IMR-90 (cell line): ENCODE results near the gene KRTAP5-3. TPM values are rescaled to one million over a fixed set of nuclear protein-coding genes. Genes with fewer than 3 reads are reported as not detected.
A peak's percentile ranks its signal among the peaks of the same experiment; 100 is the strongest.
"Not testable (repeated sequence)": the region's sequence is repeated elsewhere in the genome, so short reads cannot be mapped to it uniquely, and the experiment has no call there.

Experiments used
- ATAC-seq: fragments of 200-7000 bp; cut with Tn5 transposase; 2 replicates; pipeline ENCODE4 v1.9.1; 2020; ENCODE audit warnings: low read depth, mild to moderate bottlenecking, moderate library complexity
- BruUV-seq: library from RNA; stranded (reverse); fragments of 400-500 nt; replicated peaks from 2 replicates; lab custom pipeline; 2021; lab: Mats Ljungman, UMichigan
- CTCF ChIA-PET: fragments of 300-600 bp; formaldehyde crosslinking; extraction: SDS; loops from one replicate; lab custom pipeline; 2021; ENCODE audit warnings: antibody characterized with exemption; lab: Yijun Ruan, JAX
- POLR2A ChIA-PET: fragments of 300-600 bp; sonication (Branson Sonifier 250); formaldehyde crosslinking; loops from one replicate; lab custom pipeline; 2022; ENCODE audit warnings: antibody characterized with exemption; ENCODE audit not compliant: unreplicated experiment; lab: Charles Lee
- DNase-seq: peaks from one replicate; pipeline ENCODE4 v3.0.0; 2013
- H2AFZ ChIP-seq: replicated peaks from 2 replicates; pipeline ENCODE3; 2013; ENCODE audit warnings: low read length, mild to moderate bottlenecking; ENCODE audit not compliant: poor library complexity
- H2AK5ac ChIP-seq: 2 replicates; pipeline ENCODE4 v1.6.1; 2013; ENCODE audit warnings: low read depth, low read length, inconsistent platforms
- H2AK9ac ChIP-seq: replicated peaks from 2 replicates; pipeline ENCODE3; 2013; ENCODE audit warnings: mild to moderate bottlenecking, low read depth, low read length, moderate library complexity; ENCODE audit not compliant: poor library complexity
- H2BK120ac ChIP-seq: 2 replicates; pipeline ENCODE4 v1.6.1; 2013; ENCODE audit warnings: low read depth, low read length, inconsistent platforms
- H2BK15ac ChIP-seq: 3 replicates; pipeline ENCODE4 v1.6.1; 2013; ENCODE audit warnings: low read depth, low read length, inconsistent platforms
- H2BK20ac ChIP-seq: 2 replicates; pipeline ENCODE4 v1.6.1; 2013; ENCODE audit warnings: low read depth, mild to moderate bottlenecking, inconsistent platforms, low read length, moderate library complexity
- H2BK5ac ChIP-seq: 2 replicates; pipeline ENCODE4 v1.6.1; 2013; ENCODE audit warnings: mild to moderate bottlenecking, low read depth, low read length, inconsistent platforms; ENCODE audit not compliant: poor library complexity, severe bottlenecking
- H3K14ac ChIP-seq: replicated peaks from 2 replicates; pipeline ENCODE4 v1.6.1; 2013; ENCODE audit warnings: low read depth, low read length, inconsistent platforms
- H3K18ac ChIP-seq: 2 replicates; pipeline ENCODE4 v1.6.1; 2013; ENCODE audit warnings: low read depth, low read length, control low read depth
- H3K23ac ChIP-seq: 2 replicates; pipeline ENCODE4 v1.6.1; 2013; ENCODE audit warnings: low read depth, low read length, inconsistent platforms
- H3K27ac ChIP-seq: 2 replicates; pipeline ENCODE4 v1.5.1; 2013; ENCODE audit warnings: mild to moderate bottlenecking, control low read depth, low read length; ENCODE audit not compliant: insufficient read depth
- H3K27me3 ChIP-seq: 2 replicates; pipeline ENCODE4 v1.6.1; 2013; ENCODE audit warnings: low read length; ENCODE audit not compliant: control insufficient read depth, insufficient read depth
- H3K36me3 ChIP-seq: 2 replicates; pipeline ENCODE4 v1.6.1; 2013; ENCODE audit warnings: low read length, mixed read lengths; ENCODE audit not compliant: control insufficient read depth, insufficient read depth
- H3K4ac ChIP-seq: 2 replicates; pipeline ENCODE4 v1.6.1; 2013; ENCODE audit warnings: low read depth, low read length, inconsistent platforms
- H3K4me1 ChIP-seq: 2 replicates; pipeline ENCODE4 v1.6.1; 2013; ENCODE audit warnings: low read length, mixed read lengths; ENCODE audit not compliant: control insufficient read depth, insufficient read depth
- H3K4me2 ChIP-seq: 2 replicates; pipeline ENCODE4 v1.6.1; 2013; ENCODE audit warnings: low read depth, mild to moderate bottlenecking, control low read depth, low read length, moderate library complexity
- H3K4me3 ChIP-seq: 2 replicates; pipeline ENCODE4 v1.5.1; 2013; ENCODE audit warnings: low read depth, mild to moderate bottlenecking, control low read depth, low read length, moderate library complexity; ENCODE audit not compliant: insufficient read depth
- H3K56ac ChIP-seq: 2 replicates; pipeline ENCODE4 v1.6.1; 2013; ENCODE audit warnings: low read length, inconsistent platforms; ENCODE audit not compliant: insufficient read depth; ENCODE audit errors: extremely low read depth
- H3K79me1 ChIP-seq, 2 experiments: 2 replicates each; pipeline ENCODE4 v1.6.1; 2013; ENCODE audit warnings: low read length in 2 of 2, inconsistent platforms in 1 of 2, low read depth in 1 of 2
- H3K9ac ChIP-seq: 2 replicates; pipeline ENCODE4 v1.6.1; 2013; ENCODE audit warnings: low read depth, low read length, control low read depth
- H3K9me1 ChIP-seq: 2 replicates; pipeline ENCODE4 v1.6.1; 2013; ENCODE audit warnings: low read length, inconsistent platforms; ENCODE audit not compliant: insufficient read depth
- H3K9me3 ChIP-seq: 2 replicates; pipeline ENCODE4 v1.6.1; 2013; ENCODE audit warnings: low read length; ENCODE audit not compliant: control insufficient read depth, insufficient read depth
- H4K20me1 ChIP-seq: 2 replicates; pipeline ENCODE4 v1.6.1; 2013; ENCODE audit warnings: low read length, inconsistent platforms; ENCODE audit not compliant: insufficient read depth
- H4K5ac ChIP-seq: 2 replicates; pipeline ENCODE4 v1.6.1; 2013; ENCODE audit warnings: mild to moderate bottlenecking, low read depth, low read length, control low read depth
- H4K8ac ChIP-seq, 2 experiments: 2 replicates each; pipeline ENCODE4 v1.6.1; 2013; ENCODE audit warnings: low read depth in 2 of 2, low read length in 2 of 2, control low read depth in 1 of 2, inconsistent platforms in 1 of 2
- H4K91ac ChIP-seq: 2 replicates; pipeline ENCODE4 v1.6.1; 2013; ENCODE audit warnings: low read depth, low read length, inconsistent platforms; ENCODE audit not compliant: insufficient read depth
- WGBS, 2 experiments: methylation state at CpG; one replicate each; pipeline versions ENCODE4 v1.1.5 to v1.1.7; 2013; ENCODE audit warnings: missing lambda C conversion rate in 2 of 2; ENCODE audit not compliant: insufficient read length in 1 of 2; ENCODE audit errors: extremely low coverage in 2 of 2; 5-methylcytosine and 5-hydroxymethylcytosine counted together
- dilution Hi-C: fragments of 300-500 bp; cut with HindIII; formaldehyde crosslinking; loops from one replicate; pipeline ENCODE4 v1.14.3; 2018; ENCODE audit warnings: low sequenced_read_pairs; ENCODE audit not compliant: unreplicated experiment
- in situ Hi-C: fragments of 300-500 bp; cut with MboI; formaldehyde crosslinking; loops from 3 replicates; pipeline ENCODE4 v1.14.3; 2019; ENCODE audit warnings: low sequenced_read_pairs, inconsistent platforms, mixed read lengths
- intact Hi-C: fragments of 100-400 bp; cut with micrococcal nuclease; formaldehyde crosslinking; loops from 2 replicates; pipeline ENCODE4 v1.10.0; 2022
- polyA plus RNA-seq, 3 experiments: library from polyadenylated mRNA; depleted of rRNA; stranded (reverse); fragments of >200 nt; gene quantifications; 2 replicates each; pipeline ENCODE4 v1.2.3, GENCODE V29; 2012; ENCODE audit warnings: low replicate concordance in 1 of 3
- total RNA-seq: library from RNA; depleted of rRNA; stranded (reverse); fragments of >200 nt; gene quantifications from 2 replicates; pipeline ENCODE4 v1.2.3, GENCODE V29; 2012

KRTAP5-3 gene
- total and polyA plus RNA-seq, 2 of the 4 experiments (the other 2 are of a cell fraction): not detected

DNA sequence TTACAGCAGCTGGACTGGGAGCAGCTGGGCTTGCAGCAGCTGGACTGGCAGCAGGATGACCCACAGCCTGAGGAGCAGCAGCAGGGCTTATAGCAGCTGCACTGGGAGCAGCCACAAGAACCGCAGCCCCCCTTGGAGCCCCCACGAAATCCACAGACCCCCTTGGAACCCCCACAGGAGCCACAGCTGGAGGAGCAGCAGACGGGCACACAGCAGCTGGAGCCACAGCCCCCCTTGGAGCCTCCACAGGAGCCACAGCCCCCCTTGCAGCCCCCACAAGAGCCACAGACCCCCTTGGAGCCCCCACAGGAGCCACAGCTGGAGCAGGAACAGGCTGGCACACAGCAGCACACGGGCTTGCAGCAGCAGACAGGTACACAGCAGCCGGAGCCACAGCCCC lies 362 bp downstream of the KRTAP5-3 start:
- H4K8ac ChIP-seq, H3K9me1 ChIP-seq, H3K56ac ChIP-seq, H3K27ac ChIP-seq, H2AFZ ChIP-seq, dilution Hi-C loops, H3K36me3 ChIP-seq, H3K4ac ChIP-seq, H3K14ac ChIP-seq, DNase-seq, H3K18ac ChIP-seq, in situ Hi-C loops, H3K4me3 ChIP-seq, H2BK15ac ChIP-seq, H2BK20ac ChIP-seq, H2AK9ac ChIP-seq, H4K5ac ChIP-seq, POLR2A ChIA-PET, H3K4me2 ChIP-seq, BruUV-seq, H3K79me1 ChIP-seq, H3K23ac ChIP-seq, H3K9me3 ChIP-seq, H2AK5ac ChIP-seq, H3K9ac ChIP-seq, intact Hi-C loops, H3K4me1 ChIP-seq, H2BK120ac ChIP-seq, ATAC-seq, H4K91ac ChIP-seq, H2BK5ac ChIP-seq, H4K20me1 ChIP-seq: not testable (repeated sequence)
- no CpG with 5 or more reads among the region's 5 CpGs for WGBS, 2 experiments
- H3K27me3 ChIP-seq: peaks cover 51% of the 10 kb centered on the region
- CTCF ChIA-PET: interaction anchor here (0.9 to 2.2 kb wide), 2 partner anchors 9 to 13 kb away, joined by 4 to 7 read pairs; no protein-coding TSS in a partner anchor

DNA sequence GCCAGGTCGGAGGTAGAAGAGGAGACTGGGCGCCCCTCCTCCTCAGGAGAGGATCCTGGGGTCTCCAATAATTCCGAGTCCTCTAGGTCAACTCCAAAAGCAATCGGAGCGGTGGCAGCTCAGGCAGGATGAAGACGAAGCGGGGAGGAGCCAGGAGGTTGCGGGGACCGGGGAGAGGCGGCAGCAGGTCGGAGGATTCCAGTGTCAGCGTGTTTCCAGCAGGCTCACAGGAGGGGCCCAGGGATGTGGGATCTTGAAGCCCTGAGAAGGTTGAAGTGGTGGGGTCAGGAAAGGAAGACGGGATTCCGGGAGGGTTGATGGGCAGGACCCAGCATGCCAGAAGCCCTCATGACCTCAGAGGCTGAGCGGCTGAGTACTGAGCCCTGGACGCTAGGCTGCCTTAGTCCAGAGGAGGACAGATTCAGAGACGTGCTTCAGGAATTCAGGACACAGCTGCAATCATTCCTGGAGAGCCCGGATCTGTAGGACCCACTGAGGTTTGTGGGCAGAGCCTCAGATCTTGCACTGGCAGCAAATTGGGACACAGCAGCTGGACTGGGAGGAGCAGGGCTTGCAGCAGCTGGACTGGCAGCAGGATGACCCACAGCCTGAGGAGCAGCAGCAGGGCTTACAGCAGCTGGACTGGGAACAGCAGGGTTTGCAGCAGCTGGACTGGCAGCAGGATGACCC lies 962 bp downstream of the KRTAP5-3 start:
- intact Hi-C loops, H4K8ac ChIP-seq: not testable (repeated sequence)

More for the DNA sequence above, 962 bp downstream of the KRTAP5-3 start:
- H2BK120ac ChIP-seq, H2BK15ac ChIP-seq, H3K79me1 ChIP-seq, BruUV-seq, H4K5ac ChIP-seq, H3K4me2 ChIP-seq, H3K4me1 ChIP-seq, H3K14ac ChIP-seq, H2BK5ac ChIP-seq, H3K9me1 ChIP-seq, H3K4ac ChIP-seq, POLR2A ChIA-PET, in situ Hi-C loops, DNase-seq, H3K36me3 ChIP-seq, dilution Hi-C loops, H2BK20ac ChIP-seq, H2AK5ac ChIP-seq, H3K9me3 ChIP-seq, H3K4me3 ChIP-seq, H3K18ac ChIP-seq, H3K27ac ChIP-seq, H2AFZ ChIP-seq, H3K9ac ChIP-seq, H3K56ac ChIP-seq, H2AK9ac ChIP-seq, H3K23ac ChIP-seq, H4K91ac ChIP-seq, H4K20me1 ChIP-seq: not testable (repeated sequence)
- ATAC-seq: peak; percentile 42
- CTCF ChIA-PET: interaction anchor here (0.9 to 2.2 kb wide), 2 partner anchors 10 to 12 kb away, joined by 4 to 7 read pairs; no protein-coding TSS in a partner anchor
- peaks cover 52% of the 10 kb centered on the region for H3K27me3 ChIP-seq
- 17% methylated on average over 9 of the region's 18 CpGs; no CpG with 5 or more reads in 1 of the 2 experiments for WGBS, 2 experiments
